GM12864 (cell line): Measurements from ENCODE around the gene SNAPC3.

ENCODE experiments used
- DNase-seq: peaks from one replicate; pipeline ENCODE4 v3.0.0-alpha.2; 2011; ENCODE audit warnings: low read depth
- H3K4me3 ChIP-seq: 2 replicates; pipeline ENCODE4 v1.5.1; 2011; ENCODE audit warnings: mild to moderate bottlenecking, low read depth, low read length, control low read depth
- TF ChIP-seq, protein P1 (sequence below): IDR thresholded peaks from 2 replicates; pipeline ENCODE4 v1.5.1; 2011; ENCODE audit warnings: low read depth, mild to moderate bottlenecking, moderate library complexity, low read length, control low read depth, inconsistent platforms; ENCODE audit errors: missing control alignments

SNAPC3 gene

DNA sequence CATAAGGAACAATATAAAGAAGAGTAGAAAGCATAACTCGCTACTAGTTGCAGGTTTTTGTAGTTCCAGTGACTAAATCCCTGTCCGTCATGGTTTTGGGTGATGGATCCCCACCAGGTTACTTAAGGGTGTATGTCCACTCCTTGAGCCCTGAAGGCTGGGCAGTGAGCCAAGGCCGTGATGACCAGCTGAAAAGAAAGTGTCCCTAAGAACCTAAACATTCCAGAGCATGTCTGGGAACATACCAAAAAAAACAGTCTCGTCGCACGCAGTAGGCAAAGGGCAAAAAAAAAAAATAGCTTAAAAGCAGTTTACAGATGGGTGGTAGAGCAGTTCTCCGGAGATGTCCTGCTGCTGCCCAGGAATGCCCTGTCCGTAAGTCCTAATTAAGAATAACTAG, 21.4 kb upstream of the SNAPC3 start:
- no peak for DNase-seq
- H3K4me3 ChIP-seq, result no peak overlapping the region

DNA sequence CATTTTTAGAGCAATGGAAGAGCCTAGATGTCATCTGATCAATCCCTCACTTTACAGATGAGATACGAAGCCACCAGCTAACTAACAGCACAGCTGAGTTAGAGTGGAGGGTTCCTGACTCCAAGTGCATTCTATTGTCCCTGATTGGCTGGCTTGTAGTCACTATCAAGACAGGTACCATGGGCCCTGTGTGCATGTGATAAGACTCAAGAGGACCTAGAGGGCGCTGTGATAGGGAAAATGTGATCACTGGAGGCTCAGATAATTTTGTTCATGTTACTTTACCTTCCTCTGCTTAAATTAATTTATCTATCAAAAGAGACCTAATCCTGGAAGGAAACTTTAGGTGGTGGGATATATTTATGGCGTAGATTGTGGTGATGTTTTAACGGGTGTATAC, 19.5 kb upstream of the SNAPC3 start:
- DNase-seq, result no peak
- TF ChIP-seq, protein P1, sequence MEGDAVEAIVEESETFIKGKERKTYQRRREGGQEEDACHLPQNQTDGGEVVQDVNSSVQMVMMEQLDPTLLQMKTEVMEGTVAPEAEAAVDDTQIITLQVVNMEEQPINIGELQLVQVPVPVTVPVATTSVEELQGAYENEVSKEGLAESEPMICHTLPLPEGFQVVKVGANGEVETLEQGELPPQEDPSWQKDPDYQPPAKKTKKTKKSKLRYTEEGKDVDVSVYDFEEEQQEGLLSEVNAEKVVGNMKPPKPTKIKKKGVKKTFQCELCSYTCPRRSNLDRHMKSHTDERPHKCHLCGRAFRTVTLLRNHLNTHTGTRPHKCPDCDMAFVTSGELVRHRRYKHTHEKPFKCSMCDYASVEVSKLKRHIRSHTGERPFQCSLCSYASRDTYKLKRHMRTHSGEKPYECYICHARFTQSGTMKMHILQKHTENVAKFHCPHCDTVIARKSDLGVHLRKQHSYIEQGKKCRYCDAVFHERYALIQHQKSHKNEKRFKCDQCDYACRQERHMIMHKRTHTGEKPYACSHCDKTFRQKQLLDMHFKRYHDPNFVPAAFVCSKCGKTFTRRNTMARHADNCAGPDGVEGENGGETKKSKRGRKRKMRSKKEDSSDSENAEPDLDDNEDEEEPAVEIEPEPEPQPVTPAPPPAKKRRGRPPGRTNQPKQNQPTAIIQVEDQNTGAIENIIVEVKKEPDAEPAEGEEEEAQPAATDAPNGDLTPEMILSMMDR, result peak; percentile 38

More for the DNA sequence above, 21.4 kb upstream of the SNAPC3 start:
- TF ChIP-seq, protein P1, result no peak

DNA sequence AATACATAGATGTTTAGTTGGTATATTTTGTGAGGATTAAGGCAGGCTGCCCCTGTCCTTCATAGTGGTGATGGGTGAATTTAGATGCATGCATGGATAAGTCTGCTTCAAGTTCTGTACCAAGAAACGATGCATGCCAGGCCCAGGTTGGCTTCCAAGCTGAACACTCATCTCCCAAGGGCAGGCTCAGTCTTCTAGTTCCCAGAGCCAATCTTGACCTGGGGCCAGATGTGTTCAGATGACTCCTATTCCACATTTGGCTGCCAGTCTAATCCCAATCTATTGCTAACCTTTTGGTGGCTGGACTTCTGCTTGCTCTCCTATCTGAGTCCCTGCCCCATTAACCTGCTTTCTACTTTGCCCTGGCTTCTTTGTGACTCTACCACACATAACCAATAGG, 18.5 kb upstream of the SNAPC3 start:
- DNase-seq, result no peak
- TF ChIP-seq, protein P1, result no peak

More for the DNA sequence above, 19.5 kb upstream of the SNAPC3 start:
- no peak overlapping the region for H3K4me3 ChIP-seq

GRCh38 chr9:15416880-15417279, 5.8 kb upstream of the SNAPC3 start:
- no peak for DNase-seq
- TF ChIP-seq, protein P1, result peak; percentile 46
- no peak overlapping the region for H3K4me3 ChIP-seq

More for the DNA sequence above, 18.5 kb upstream of the SNAPC3 start:
- H3K4me3 ChIP-seq, result no peak overlapping the region

- no peak overlapping the region for H3K4me3 ChIP-seq
- no peak for DNase-seq
- TF ChIP-seq, protein P1, result no peak
These were observed 5.0 kb upstream of the SNAPC3 start for GRCh38 chr9:15417626-15418025.

DNA sequence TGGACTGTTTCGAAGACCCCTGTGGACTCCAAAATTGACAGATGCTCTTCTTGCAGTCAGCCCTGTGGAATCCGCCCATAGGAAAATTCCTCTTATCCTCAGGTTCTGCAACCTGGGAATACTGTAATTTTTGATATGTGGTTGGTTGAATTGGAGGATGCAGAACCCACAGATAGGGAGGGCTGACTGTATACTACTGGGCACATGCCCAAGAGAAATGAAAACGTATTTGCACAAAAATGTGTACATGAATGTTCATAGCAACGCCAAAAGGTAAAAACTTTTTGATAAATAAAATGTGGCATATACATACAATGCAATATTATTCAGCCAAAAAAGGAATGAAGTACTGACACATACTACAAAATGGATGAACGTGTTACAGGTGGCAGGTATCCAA, 1.9 kb upstream of the SNAPC3 start:
- no peak for DNase-seq
- no peak overlapping the region for H3K4me3 ChIP-seq
- TF ChIP-seq, protein P1, result no peak

DNA sequence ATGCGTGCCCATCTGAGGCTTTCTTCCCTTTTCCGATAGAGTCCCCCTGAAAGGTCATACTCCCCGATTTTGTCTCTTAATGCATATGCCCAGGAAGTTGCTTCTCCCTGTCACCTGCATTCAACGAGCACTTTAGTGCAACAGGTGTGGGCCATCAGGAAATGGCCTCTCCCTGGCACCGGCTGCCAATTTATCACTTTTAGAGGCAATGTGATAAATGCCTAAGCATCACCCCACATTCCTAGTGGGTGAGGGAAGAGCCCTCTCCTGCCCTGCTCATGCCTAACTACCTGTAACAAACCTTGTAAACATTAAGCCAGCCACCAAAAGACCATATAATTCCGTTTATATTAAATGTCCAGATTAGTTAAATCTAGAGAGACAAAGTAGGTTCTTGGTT, 1.1 kb upstream of the SNAPC3 start:
- H3K4me3 ChIP-seq, result no peak overlapping the region
- no peak for DNase-seq
- TF ChIP-seq, protein P1, result no peak
